GM19351 (cell line): Measurements from ENCODE around the gene TMEM116.
"Not testable (repeated sequence)": the region's sequence is repeated elsewhere in the genome, so short reads cannot be mapped to it uniquely, and the experiment has no call there.

Experiments used
- ATAC-seq: cut with Tn5 transposase; IDR thresholded peaks from one replicate; pipeline ENCODE4 v1.9.1; 2021; ENCODE audit warnings: mild to moderate bottlenecking, moderate library complexity; ENCODE audit not compliant: unreplicated experiment

Gene TMEM116

GRCh38 chr12:112010415-112011344 lies 2.3 kb downstream of the TMEM116 start:
- no peak for ATAC-seq

GRCh38 chr12:112009596-112009995 lies 3.4 kb downstream of the TMEM116 start:
- not testable (repeated sequence) for ATAC-seq

- ATAC-seq = no peak
Measured at GRCh38 chr12:112008918-112009317, 4.0 kb downstream of the TMEM116 start.

- no peak for ATAC-seq
Measured at GRCh38 chr12:112007945-112008344, 5.0 kb downstream of the TMEM116 start.

GRCh38 chr12:112005419-112006395 lies 7.3 kb downstream of the TMEM116 start:
- no peak for ATAC-seq

- no peak for ATAC-seq
Measured at GRCh38 chr12:112004041-112004440, 8.9 kb downstream of the TMEM116 start.

GRCh38 chr12:112001576-112001975 lies 11.4 kb downstream of the TMEM116 start:
- ATAC-seq = no peak

- ATAC-seq = no peak
Measured at GRCh38 chr12:112000820-112001219, 12.1 kb downstream of the TMEM116 start.

- not testable (repeated sequence) for ATAC-seq
Measured at GRCh38 chr12:111999129-111999528, 13.8 kb downstream of the TMEM116 start.

- no peak for ATAC-seq
Measured at GRCh38 chr12:111998015-111998414, 14.9 kb downstream of the TMEM116 start.

GRCh38 chr12:111997300-111997699 lies 15.7 kb downstream of the TMEM116 start:
- no peak for ATAC-seq

- ATAC-seq = no peak
Measured at GRCh38 chr12:111995782-111996480, 17.0 kb downstream of the TMEM116 start.

- ATAC-seq = not testable (repeated sequence)
Measured at GRCh38 chr12:111994211-111995111, 18.5 kb downstream of the TMEM116 start.

- no peak for ATAC-seq
Measured at GRCh38 chr12:111993292-111994150, 19.4 kb downstream of the TMEM116 start.

GRCh38 chr12:111992464-111992863 lies 20.5 kb downstream of the TMEM116 start:
- no peak for ATAC-seq

- ATAC-seq = no peak
Measured at GRCh38 chr12:111991946-111992345, 21.0 kb downstream of the TMEM116 start.

GRCh38 chr12:111991535-111991934 lies 21.4 kb downstream of the TMEM116 start:
- ATAC-seq = no peak

- no peak for ATAC-seq
Measured at GRCh38 chr12:111984820-111985219, 28.1 kb downstream of the TMEM116 start.

- no peak for ATAC-seq
Measured at GRCh38 chr12:111981987-111982386, 31.0 kb downstream of the TMEM116 start.
